ENCODE measurements around the gene FAM174C.

FAM174C gene

DNA sequence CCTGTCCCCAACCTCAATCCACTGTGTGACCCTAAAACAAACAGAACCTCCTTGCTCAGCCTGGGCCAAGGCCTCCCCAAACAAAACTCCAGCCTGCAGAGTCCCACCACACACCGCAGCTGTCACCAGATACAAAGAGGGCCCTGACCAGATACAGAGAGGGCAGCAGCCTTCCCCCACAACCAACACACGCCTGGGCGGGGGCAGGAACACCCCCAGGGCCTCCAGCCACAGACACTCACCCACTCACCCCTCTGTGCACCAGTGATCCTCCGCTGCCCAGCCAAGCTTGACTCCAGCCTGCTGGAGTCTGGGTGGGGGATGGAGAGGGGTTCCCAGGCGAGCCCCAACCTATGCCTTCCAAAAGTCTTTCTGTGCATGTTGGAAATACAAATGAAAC lies 12.1 kb upstream of the FAM174C start:
- DNase-seq = no peak

DNA sequence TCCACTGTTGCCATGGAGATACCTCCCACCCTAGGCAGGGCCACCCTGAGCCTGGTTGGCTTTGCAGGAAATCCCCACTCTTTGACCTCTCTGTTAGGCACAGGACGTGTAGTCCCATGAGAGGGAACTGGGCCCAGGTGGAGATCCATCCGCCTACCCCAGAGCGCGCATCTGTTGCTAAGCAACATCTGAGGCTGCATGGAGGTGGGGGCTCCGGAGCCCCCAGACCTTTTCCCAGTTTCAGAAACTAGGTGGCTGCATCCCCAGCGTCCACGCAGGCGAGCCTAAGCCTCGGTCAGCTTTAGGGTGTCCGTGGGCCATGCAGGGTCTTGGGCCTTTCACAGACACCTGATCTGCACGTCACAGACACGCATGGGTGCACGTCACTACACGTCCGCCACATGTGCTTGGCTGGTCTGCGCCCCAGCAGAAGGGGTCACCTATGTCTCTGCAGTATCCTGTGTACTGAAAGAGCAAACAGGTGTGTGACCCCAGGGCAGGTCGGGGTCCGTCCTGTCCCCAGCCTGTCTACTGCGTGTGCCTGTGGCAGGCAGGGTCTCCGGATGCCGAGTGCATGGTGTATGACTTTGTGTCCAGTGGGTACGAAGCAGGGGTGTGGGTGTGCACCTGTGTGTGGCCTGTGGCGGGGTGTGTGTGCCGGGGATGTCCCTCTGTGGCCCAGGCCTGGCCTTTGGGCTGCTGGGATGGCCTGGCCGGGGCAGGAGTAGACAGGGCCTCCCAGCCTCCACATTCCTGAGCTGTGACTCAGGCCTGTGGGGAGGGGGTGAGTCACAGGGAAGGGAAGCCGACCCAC lies 10.3 kb upstream of the FAM174C start:
- DNase-seq = no peak

DNA sequence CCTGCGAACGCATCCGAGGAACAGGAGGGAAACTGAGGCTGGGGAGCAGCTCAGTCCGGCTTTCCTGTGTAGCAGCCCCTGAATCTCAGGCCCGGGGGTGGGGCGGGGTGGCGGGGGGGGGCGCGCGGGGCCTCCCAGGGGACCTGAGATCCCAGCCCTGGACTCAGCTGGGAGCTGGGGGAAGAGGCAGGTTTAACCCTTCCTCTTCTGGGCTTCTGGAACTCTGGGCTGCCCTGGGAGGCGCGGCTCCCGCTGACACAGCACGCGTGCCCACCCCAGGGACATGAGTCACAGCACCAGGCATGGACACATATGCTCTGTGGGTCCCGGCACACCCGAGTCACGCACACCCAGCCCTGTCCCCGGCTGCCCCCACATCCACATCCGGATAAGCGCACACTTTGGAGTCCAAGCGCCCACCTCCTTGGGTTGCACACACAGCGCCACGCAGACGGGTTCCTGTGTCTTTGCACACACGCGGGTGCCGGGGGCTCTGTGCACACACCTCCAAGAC lies 9.7 kb upstream of the FAM174C start:
- peak; percentile 56 for DNase-seq

DNA sequence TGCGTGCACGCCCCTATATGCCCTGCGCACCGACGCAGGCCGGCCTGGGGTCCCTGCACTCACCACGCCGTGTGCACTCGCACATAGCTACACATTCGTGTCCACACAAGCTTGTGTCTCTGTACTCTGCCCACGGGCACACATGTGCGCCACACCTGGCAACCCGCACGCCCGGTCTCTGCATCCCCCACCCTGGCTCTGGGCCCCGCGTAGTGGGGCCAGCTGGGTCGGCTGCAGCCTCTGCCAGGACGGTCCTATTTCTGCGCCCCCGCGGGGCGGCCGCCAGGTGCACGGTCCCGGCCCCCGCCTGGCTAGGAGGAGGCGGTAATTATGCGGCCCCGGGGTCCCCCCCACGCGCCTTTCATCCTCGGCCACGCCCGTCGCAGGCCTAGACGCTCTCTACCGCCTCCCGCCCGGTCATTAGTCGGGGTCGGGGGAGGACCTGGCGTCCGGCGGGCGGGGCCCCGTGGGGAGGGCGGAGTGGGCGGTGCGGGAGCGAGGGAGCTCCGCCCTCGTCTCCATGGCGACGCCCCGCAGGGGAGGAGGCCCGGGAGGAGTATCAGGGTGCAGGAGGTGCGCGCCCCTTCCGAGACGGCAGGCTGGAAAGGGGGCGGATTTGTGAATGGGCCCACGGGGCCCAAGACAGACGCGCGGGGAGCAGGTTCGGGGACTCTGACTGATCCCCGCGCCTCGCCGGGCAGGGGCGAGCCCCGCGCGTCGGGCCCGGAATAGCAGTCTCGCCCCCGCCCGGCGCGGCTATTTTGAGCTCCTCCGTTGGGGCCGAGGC lies 9.0 kb upstream of the FAM174C start:
- peak; percentile 81 for DNase-seq

DNA sequence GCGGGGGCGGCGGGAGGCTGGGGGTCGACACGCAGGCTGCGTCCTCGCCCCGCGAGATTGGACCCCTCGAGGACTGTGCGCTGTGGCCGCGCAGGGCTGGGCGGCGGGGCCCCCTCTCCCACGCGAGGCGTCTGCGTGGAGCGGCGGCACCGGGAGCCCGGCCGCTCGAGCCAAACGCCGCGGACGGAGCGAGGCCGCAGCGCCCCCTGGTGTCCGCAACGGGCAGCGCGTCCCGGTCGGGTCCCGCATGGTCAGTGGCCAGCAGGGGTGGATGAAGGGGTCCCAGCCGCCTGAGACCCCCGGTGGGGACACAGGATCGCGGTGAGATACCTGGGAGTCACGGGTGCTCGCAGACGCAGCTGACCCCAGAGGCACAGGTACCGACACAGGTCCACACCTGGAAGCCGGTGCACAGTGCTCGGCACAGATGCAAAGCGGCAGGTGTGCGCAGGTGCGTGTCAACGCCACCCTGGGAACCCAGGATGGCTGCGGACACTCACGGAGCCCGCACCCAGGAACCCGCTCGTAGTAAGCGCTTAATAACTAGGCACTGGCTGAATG lies 8.3 kb upstream of the FAM174C start:
- DNase-seq = peak; percentile 70

DNA sequence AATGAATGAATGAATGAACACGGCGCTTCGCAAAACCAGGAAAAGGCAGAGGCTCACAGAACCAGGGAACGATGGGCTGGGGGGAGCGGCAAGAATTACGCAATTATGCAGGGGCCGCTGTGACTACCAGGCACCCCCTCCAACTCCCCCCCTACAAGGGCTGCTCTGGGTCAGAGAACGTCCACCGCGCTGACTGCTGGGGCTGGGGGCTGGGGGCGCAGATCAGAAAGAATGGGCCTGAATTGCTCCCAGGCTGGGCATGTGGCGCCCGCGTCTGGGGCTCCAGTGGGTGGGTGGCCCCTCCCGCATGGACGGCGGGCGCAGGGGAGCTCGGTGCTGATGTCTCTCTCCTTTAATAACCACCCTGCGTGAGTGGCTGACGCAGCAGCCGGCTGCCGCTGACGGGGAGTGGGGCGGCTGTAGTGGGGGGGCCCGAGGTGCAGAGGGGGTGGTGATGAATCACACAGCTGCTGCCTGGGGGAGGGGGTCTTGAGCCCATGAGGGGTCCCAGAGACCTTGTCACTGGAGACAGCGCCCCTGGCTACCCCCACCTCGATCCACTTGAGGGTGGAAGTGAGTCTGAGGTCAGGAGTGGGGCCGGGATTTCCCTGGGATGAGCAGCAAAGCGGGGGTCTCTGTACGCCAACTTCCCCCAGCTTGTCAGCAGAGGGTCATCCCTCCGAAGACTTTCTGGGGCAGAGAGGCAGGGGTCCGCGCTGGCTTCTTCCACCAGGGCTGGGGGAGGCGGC lies 7.7 kb upstream of the FAM174C start:
- DNase-seq = no peak

DNA sequence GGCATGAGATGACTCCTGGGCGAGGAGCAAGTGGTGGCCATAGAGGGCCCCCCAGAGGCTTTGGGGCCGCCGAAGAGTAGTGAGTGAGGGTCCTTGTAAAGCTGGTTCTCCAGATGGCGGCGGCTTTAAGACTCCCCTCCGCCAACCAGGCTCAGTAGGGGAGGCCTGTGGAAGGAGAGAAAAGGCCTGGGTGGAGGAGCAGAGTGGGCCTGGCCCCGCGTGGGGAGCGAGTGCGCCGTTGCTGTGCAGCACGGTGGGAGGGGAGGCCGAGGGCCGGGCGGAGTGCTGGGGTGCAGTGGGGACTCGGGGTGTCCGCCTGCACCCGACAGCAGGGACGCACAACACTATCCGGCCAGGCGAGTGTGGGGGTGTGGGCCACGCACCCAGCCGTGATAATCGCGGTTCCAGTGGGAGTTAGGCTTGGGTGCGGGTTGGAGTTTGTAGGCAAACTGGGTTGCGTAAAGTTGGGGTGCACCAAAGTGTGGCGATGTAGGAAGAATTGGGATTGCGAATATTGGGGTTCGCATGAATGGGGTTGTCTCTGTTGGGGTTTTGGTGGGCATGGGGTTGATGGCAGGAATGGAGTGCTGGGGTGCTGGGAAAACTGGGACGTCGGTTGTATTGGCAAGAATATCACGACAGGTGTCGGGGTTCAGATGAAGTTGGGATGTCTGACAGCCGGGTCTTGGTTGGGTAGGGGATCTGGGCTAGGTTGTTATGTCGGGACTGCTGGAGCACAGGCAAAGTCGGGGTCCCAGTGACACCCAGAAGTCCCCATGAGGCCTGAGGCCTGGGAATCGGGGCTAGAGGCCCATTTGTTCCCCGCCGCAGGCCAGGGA lies 6.9 kb upstream of the FAM174C start:
- DNase-seq = no peak

DNA sequence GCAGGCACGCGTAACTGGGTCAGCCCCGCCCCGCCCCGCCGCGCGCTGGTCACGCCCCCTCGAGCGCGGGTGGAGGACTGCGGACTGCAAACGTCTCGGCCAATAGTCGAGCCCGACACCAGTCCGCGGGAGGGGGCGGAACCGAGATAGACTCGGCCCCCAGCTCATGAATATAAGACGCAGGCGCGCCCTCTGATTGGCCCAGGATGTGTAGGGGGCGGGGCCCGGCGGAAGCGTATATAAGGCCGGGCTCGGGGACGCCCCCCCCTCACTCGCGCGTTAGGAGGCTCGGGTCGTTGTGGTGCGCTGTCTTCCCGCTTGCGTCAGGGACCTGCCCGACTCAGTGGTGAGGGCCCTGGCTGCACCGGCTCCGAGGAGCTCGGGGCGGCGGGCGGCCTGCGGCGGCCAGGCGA lies 6.3 kb upstream of the FAM174C start, which contains the start of gene CIRBP:
Gene CIRBP (plus strand): TSS at position 268 of the 413 bp plus-strand sequence. CDS start 1,602 bp downstream, outside the sequence.
- peak; percentile 99 for DNase-seq

DNA sequence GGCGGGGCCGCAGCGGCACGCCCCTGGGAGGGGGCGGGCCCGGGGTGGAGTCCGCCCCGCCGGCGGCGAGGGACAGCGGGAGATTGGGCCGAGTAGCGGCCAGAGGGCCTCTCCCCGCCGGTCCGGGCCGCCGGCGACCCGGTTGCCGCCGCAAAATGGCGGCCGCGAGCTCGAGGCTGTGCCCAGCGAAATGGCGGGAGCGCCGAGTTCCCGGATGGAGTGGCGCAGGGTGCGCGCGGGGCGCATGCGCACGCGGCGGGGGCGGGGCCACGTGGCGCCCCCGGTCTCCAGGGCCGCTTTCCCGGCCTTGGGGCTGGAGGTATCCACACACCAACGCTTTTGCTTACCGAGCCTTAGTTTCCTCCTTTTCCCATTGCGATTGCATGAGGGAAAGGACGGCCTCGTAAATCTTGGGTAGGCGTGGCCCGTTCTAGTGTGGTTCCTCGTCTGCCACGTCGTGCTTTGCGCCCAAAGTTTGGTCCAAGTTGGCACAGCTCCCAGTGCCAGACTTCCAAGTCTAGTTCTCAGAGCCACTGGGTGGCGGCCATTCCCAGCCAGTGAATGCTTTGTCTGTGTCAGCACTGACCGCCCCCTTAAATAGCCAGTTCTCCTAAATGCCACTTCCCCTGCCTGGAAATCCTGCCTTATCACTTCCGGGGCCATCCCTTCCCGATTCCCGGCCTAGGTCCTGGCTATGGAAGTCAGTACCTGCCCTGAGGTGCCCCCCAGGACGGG lies 5.7 kb upstream of the FAM174C start:
- DNase-seq = peak; percentile 85

DNA sequence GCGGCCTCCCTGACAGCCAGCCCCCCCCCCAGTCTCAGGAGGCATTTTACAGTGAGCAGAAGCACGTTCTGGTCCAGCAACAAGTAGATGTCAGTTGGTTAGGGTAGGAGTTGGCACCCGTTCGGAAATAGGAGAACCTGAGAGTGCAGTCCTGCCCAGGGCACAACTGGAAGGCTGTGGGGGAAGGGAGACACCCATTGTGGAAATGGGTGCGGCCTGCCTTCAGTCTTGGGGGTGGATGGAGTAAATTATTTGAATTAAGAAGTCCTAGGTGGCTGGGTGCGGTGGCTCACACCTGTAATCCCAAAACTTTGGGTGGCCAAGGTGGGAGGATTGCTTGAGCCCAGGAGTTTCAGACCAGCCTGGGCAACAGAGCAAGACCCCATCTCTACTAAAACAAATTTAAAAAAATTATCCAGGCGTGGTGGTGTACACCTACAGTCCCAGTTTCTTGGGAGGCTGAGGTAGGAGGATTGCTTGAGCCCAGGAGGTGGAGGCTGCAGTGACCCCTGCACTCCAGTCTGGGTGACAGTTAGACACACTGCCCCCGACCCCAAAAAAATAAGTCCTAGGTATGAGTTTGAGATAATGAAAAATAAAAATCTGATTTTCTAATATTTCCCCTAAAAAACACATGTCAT lies 5.0 kb upstream of the FAM174C start:
- DNase-seq = no peak

DNA sequence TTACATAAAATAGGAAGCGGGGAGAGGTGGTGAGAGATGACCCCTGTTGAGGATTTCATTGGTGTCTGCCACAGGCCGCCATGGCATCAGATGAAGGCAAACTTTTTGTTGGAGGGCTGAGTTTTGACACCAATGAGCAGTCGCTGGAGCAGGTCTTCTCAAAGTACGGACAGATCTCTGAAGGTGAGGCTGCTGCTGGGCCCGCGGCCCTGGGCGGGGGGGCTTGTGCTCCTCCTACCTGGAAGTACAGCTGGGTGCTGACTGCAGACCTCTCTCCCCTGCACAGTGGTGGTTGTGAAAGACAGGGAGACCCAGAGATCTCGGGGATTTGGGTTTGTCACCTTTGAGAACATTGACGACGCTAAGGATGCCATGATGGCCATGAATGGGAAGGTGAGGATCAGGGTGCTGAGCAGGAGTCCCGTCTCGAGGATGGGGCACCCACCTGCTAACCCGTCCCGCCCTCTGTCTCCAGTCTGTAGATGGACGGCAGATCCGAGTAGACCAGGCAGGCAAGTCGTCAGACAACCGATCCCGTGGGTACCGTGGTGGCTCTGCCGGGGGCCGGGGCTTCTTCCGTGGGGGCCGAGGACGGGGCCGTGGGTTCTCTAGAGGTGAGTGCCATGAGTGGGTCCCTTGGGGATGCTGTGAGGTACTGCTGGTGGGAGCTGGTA lies 4.3 kb upstream of the FAM174C start:
- DNase-seq = no peak

DNA sequence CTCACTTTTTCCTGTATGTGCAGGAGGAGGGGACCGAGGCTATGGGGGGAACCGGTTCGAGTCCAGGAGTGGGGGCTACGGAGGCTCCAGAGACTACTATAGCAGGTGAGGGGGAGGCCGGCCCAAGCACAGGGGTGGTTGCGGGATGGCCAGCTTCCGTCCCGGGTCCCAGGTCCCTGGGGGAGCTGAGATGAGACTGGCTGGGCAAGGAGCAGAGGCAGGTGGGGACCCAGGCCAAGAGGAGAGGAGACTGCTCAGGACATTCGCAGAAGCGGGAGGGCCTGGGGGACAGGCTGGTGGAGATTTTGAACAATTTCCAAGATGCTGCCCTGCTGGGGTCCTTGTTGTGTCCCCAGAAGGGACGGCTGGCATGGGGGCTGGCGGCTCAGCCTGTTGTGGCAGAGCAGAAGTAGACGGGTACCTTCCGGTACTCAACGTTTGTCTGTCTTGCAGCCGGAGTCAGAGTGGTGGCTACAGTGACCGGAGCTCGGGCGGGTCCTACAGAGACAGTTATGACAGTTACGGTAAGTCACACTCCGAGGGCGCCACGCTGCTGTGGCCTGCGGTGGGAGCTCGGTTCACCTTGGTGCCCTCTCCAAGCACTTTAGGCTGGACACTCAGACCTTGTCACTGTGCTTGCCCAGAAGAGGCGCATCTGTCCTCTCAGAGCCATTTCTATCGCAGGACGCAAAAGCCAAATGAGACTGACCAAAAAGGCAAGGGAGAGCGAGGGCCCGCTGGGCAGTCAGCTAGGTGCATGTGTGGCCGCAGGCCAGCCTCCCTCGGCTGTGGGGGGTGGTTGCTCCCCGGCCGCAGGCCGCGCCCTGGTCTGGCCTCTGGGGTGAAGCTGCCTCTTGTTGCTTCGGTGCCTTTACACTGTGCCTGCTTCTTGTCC lies 3.6 kb upstream of the FAM174C start:
- no peak for DNase-seq

DNA sequence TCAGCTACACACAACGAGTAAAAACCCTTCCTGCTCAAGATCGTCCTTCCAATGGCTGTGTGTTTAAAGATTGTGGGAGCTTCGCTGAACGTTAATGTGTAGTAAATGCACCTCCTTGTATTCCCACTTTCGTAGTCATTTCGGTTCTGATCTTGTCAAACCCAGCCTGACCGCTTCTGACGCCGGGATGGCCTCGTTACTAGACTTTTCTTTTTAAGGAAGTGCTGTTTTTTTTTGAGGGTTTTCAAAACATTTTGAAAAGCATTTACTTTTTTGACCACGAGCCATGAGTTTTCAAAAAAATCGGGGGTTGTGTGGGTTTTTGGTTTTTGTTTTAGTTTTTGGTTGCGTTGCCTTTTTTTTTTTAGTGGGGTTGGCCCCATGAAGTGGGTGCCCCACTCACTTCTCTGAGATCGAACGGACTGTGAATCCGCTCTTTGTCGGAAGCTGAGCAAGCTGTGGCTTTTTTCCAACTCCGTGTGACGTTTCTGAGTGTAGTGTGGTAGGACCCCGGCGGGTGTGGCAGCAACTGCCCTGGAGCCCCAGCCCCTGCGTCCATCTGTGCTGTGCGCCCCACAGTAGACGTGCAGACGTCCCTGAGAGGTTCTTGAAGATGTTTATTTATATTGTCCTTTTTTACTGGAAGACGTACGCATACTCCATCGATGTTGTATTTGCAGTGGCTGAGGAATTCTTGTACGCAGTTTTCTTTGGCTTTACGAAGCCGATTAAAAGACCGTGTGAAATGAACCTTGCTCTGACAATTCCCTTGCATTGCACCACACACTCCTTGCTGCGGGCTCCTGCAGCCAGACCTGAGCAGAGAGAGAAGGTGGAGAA lies 2.7 kb upstream of the FAM174C start:
- DNase-seq = no peak

DNA sequence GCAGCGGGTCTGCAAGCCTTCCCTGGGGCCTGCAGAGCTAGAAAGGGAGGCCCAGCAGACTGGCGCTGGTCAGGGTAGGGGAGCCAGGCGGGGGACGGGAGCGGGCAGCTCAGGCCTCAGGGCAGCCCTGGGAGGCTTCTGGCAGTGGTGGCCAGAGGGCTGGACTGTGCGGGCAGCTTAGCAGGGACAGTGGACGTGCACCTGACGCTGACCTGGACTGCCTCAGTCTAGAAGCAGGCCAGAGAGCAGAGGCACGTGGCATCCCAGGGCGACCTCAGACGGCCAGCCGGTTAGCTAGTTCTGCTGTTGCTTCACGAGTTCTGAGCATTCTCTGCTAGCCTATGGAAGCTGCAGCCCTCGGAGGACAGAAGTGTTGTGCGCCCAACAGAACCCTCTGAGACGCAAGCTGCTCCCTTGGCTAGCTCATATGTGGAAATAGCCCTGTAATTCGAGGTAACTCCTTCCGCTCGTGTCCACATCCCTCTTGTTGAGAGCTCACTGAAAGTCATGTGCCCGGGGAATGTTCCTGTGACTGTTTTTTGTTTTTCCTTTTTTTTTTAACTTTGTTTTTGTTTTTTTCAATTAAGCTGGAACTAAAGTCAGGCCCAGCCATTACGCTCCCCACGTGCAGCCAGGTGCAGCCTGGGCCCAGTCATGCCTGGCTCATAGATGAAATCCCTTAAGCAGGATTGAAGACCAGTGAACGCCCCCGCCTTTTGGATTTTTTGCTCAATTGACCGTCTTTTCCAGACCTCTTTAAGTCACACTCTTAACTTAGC lies 1.9 kb upstream of the FAM174C start:
- no peak for DNase-seq

DNA sequence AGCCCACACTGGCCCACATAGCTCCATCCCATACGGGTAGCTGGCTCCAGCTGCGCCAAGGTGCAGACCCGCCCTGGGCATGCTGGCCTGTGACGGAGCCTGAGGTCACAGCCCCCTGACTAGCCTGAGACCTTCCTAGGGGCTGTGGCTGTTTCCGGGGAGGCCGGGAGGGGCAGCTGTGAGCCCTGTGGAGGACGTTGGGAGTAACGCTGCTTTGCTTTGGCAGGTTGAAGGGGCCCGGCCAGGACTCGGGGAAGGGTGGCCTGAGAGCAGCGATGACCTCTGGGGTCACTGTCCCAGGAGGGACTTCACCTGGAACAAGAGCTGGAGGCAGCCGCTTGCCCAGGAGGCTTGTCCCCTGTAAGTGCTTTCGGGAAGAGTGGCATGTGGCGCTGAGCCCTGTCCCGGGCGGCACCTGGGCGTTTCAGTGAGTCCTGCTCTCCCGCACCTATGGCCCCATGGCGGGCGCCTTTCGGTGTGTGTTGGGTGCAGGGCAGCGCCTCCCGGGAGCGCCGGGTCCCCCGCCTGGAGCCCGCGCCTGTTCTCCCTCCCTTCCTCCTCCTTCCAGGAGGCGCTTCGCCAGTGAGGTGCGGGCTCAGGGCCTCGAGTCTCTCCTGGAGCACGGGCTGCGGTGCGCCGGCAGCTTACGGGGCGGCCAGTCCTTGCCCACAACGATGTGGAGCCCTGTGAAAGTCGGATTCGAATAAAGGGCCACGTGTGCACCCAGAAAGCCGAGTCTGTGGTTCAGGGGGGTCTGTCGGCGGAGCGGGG lies 1.1 kb upstream of the FAM174C start:
- DNase-seq = no peak

DNA sequence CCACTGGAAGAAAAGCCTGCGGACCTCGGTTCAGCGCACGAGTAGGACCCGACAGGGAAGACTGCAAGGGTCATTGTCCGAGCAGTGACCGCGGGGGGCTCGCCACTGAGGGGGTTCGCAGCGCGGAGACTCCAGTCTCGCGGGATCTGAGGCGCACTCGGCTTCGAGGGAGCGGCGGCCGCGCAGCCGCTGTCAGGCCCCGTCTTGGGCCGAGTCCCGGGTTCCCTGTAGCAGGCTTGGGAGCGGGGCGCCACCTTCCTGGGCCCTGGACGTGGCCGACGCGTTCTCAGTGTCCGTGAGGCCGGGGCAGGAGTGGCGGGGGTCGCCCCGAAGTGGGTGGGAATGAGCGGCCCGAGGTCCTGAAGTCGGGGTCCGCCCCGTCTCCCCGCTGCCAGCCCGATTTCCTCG lies 474 bp upstream of the FAM174C start:
- DNase-seq = no peak

All from activated CD8-positive, alpha-beta memory T cell treated with anti-CD3 and anti-CD28 coated beads, Interleukin-2, amount 50 U/mL, for 4 hours (primary cell).